IMR-90 (cell line): ENCODE results near the gene TEP1. TPM values are rescaled to one million over a fixed set of nuclear protein-coding genes. Genes with fewer than 3 reads are reported as not detected.

Experiments
- ATAC-seq: fragments of 200-7000 bp; cut with Tn5 transposase; 2 replicates; pipeline ENCODE4 v1.9.1; 2020; ENCODE audit warnings: low read depth, mild to moderate bottlenecking, moderate library complexity
- BruUV-seq: library from RNA; stranded (reverse); fragments of 400-500 nt; replicated peaks from 2 replicates; lab custom pipeline; 2021; lab: Mats Ljungman, UMichigan
- CTCF ChIA-PET: fragments of 300-600 bp; formaldehyde crosslinking; extraction: SDS; loops from one replicate; lab custom pipeline; 2021; ENCODE audit warnings: antibody characterized with exemption; lab: Yijun Ruan, JAX
- POLR2A ChIA-PET: fragments of 300-600 bp; sonication (Branson Sonifier 250); formaldehyde crosslinking; loops from one replicate; lab custom pipeline; 2022; ENCODE audit warnings: antibody characterized with exemption; ENCODE audit not compliant: unreplicated experiment; lab: Charles Lee
- DNase-seq: peaks from one replicate; pipeline ENCODE4 v3.0.0; 2013
- H2AFZ ChIP-seq: replicated peaks from 2 replicates; pipeline ENCODE3; 2013; ENCODE audit warnings: low read length, mild to moderate bottlenecking; ENCODE audit not compliant: poor library complexity
- H2AK5ac ChIP-seq: 2 replicates; pipeline ENCODE4 v1.6.1; 2013; ENCODE audit warnings: low read depth, low read length, inconsistent platforms
- H2AK9ac ChIP-seq: replicated peaks from 2 replicates; pipeline ENCODE3; 2013; ENCODE audit warnings: mild to moderate bottlenecking, low read depth, low read length, moderate library complexity; ENCODE audit not compliant: poor library complexity
- H2BK120ac ChIP-seq: 2 replicates; pipeline ENCODE4 v1.6.1; 2013; ENCODE audit warnings: low read depth, low read length, inconsistent platforms
- H2BK15ac ChIP-seq: 3 replicates; pipeline ENCODE4 v1.6.1; 2013; ENCODE audit warnings: low read depth, low read length, inconsistent platforms
- H2BK20ac ChIP-seq: 2 replicates; pipeline ENCODE4 v1.6.1; 2013; ENCODE audit warnings: low read depth, mild to moderate bottlenecking, inconsistent platforms, low read length, moderate library complexity
- H2BK5ac ChIP-seq: 2 replicates; pipeline ENCODE4 v1.6.1; 2013; ENCODE audit warnings: mild to moderate bottlenecking, low read depth, low read length, inconsistent platforms; ENCODE audit not compliant: poor library complexity, severe bottlenecking
- H3K14ac ChIP-seq: replicated peaks from 2 replicates; pipeline ENCODE4 v1.6.1; 2013; ENCODE audit warnings: low read depth, low read length, inconsistent platforms
- H3K18ac ChIP-seq: 2 replicates; pipeline ENCODE4 v1.6.1; 2013; ENCODE audit warnings: low read depth, low read length, control low read depth
- H3K23ac ChIP-seq: 2 replicates; pipeline ENCODE4 v1.6.1; 2013; ENCODE audit warnings: low read depth, low read length, inconsistent platforms
- H3K27ac ChIP-seq: 2 replicates; pipeline ENCODE4 v1.5.1; 2013; ENCODE audit warnings: mild to moderate bottlenecking, control low read depth, low read length; ENCODE audit not compliant: insufficient read depth
- H3K27me3 ChIP-seq: 2 replicates; pipeline ENCODE4 v1.6.1; 2013; ENCODE audit warnings: low read length; ENCODE audit not compliant: control insufficient read depth, insufficient read depth
- H3K36me3 ChIP-seq: 2 replicates; pipeline ENCODE4 v1.6.1; 2013; ENCODE audit warnings: low read length, mixed read lengths; ENCODE audit not compliant: control insufficient read depth, insufficient read depth
- H3K4ac ChIP-seq: 2 replicates; pipeline ENCODE4 v1.6.1; 2013; ENCODE audit warnings: low read depth, low read length, inconsistent platforms
- H3K4me1 ChIP-seq: 2 replicates; pipeline ENCODE4 v1.6.1; 2013; ENCODE audit warnings: low read length, mixed read lengths; ENCODE audit not compliant: control insufficient read depth, insufficient read depth
- H3K4me2 ChIP-seq: 2 replicates; pipeline ENCODE4 v1.6.1; 2013; ENCODE audit warnings: low read depth, mild to moderate bottlenecking, control low read depth, low read length, moderate library complexity
- H3K4me3 ChIP-seq: 2 replicates; pipeline ENCODE4 v1.5.1; 2013; ENCODE audit warnings: low read depth, mild to moderate bottlenecking, control low read depth, low read length, moderate library complexity; ENCODE audit not compliant: insufficient read depth
- H3K56ac ChIP-seq: 2 replicates; pipeline ENCODE4 v1.6.1; 2013; ENCODE audit warnings: low read length, inconsistent platforms; ENCODE audit not compliant: insufficient read depth; ENCODE audit errors: extremely low read depth
- H3K79me1 ChIP-seq, 2 experiments: 2 replicates each; pipeline ENCODE4 v1.6.1; 2013; ENCODE audit warnings: low read length in 2 of 2, inconsistent platforms in 1 of 2, low read depth in 1 of 2
- H3K9ac ChIP-seq: 2 replicates; pipeline ENCODE4 v1.6.1; 2013; ENCODE audit warnings: low read depth, low read length, control low read depth
- H3K9me1 ChIP-seq: 2 replicates; pipeline ENCODE4 v1.6.1; 2013; ENCODE audit warnings: low read length, inconsistent platforms; ENCODE audit not compliant: insufficient read depth
- H3K9me3 ChIP-seq: 2 replicates; pipeline ENCODE4 v1.6.1; 2013; ENCODE audit warnings: low read length; ENCODE audit not compliant: control insufficient read depth, insufficient read depth
- H4K20me1 ChIP-seq: 2 replicates; pipeline ENCODE4 v1.6.1; 2013; ENCODE audit warnings: low read length, inconsistent platforms; ENCODE audit not compliant: insufficient read depth
- H4K5ac ChIP-seq: 2 replicates; pipeline ENCODE4 v1.6.1; 2013; ENCODE audit warnings: mild to moderate bottlenecking, low read depth, low read length, control low read depth
- H4K8ac ChIP-seq, 2 experiments: 2 replicates each; pipeline ENCODE4 v1.6.1; 2013; ENCODE audit warnings: low read depth in 2 of 2, low read length in 2 of 2, control low read depth in 1 of 2, inconsistent platforms in 1 of 2
- H4K91ac ChIP-seq: 2 replicates; pipeline ENCODE4 v1.6.1; 2013; ENCODE audit warnings: low read depth, low read length, inconsistent platforms; ENCODE audit not compliant: insufficient read depth
- BHLHE40 ChIP-seq: fragments of 150-350 bp; IDR thresholded peaks from 2 replicates; pipeline ENCODE4 v1.6.1; 2016; ENCODE audit warnings: mild to moderate bottlenecking, low read depth, low read length
- MAFK ChIP-seq: IDR thresholded peaks from 2 replicates; pipeline ENCODE4 v1.6.1; 2012; ENCODE audit warnings: low read depth, low read length, improper control_type of control experiment
- MXI1 ChIP-seq: IDR thresholded peaks from 2 replicates; pipeline ENCODE4 v1.6.1; 2012; ENCODE audit warnings: low read depth, mild to moderate bottlenecking, low read length, moderate library complexity, borderline replicate concordance
- NFE2L2 ChIP-seq: fragments of 150-350 bp; IDR thresholded peaks from 2 replicates; pipeline ENCODE4 v1.6.1; 2016; ENCODE audit warnings: low read depth, mild to moderate bottlenecking, low read length
- POLR2A ChIP-seq: IDR thresholded peaks from 2 replicates; pipeline ENCODE4 v1.6.1; 2012; ENCODE audit warnings: mild to moderate bottlenecking, low read depth, low read length
- RAD21 ChIP-seq: IDR thresholded peaks from 2 replicates; pipeline ENCODE4 v1.6.1; 2012; ENCODE audit warnings: low read length, improper control_type of control experiment
- SMC3 ChIP-seq: fragments of 150-350 bp; IDR thresholded peaks from 2 replicates; pipeline ENCODE4 v1.6.1; 2016; ENCODE audit warnings: low read depth, mild to moderate bottlenecking, antibody characterized with exemption, low read length, moderate library complexity
- WGBS, 2 experiments: methylation state at CpG; one replicate each; pipeline versions ENCODE4 v1.1.5 to v1.1.7; 2013; ENCODE audit warnings: missing lambda C conversion rate in 2 of 2; ENCODE audit not compliant: insufficient read length in 1 of 2; ENCODE audit errors: extremely low coverage in 2 of 2; 5-methylcytosine and 5-hydroxymethylcytosine counted together
- dilution Hi-C: fragments of 300-500 bp; cut with HindIII; formaldehyde crosslinking; loops from one replicate; pipeline ENCODE4 v1.14.3; 2018; ENCODE audit warnings: low sequenced_read_pairs; ENCODE audit not compliant: unreplicated experiment
- in situ Hi-C: fragments of 300-500 bp; cut with MboI; formaldehyde crosslinking; loops from 3 replicates; pipeline ENCODE4 v1.14.3; 2019; ENCODE audit warnings: low sequenced_read_pairs, inconsistent platforms, mixed read lengths
- intact Hi-C: fragments of 100-400 bp; cut with micrococcal nuclease; formaldehyde crosslinking; loops from 2 replicates; pipeline ENCODE4 v1.10.0; 2022
- polyA plus RNA-seq, 3 experiments: library from polyadenylated mRNA; depleted of rRNA; stranded (reverse); fragments of >200 nt; gene quantifications; 2 replicates each; pipeline ENCODE4 v1.2.3, GENCODE V29; 2012; ENCODE audit warnings: low replicate concordance in 1 of 3
- total RNA-seq: library from RNA; depleted of rRNA; stranded (reverse); fragments of >200 nt; gene quantifications from 2 replicates; pipeline ENCODE4 v1.2.3, GENCODE V29; 2012

TEP1 gene
- total and polyA plus RNA-seq, 2 of the 4 experiments (the other 2 are of a cell fraction): 10.7 to 12.4 TPM

DNA sequence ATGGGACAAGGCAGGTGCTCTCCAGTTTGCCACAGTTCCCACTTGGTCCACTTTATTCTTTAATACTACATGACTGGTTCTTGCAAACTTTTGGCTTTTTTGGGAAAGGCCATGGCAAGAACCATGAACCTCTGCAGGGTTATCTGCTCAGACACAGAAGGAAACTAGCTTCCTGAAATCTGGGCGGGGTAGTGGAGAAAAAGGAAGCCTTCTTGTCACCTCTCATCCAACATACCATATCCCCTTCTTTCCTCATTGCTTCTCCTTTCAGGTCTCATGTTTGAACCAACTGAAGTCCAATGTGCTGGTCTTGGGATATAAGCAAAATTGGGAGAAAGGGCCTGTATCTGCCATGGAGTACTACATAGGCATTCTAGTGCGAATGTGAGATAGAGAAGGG, 28.2 kb upstream of the TEP1 start:
- H3K9me1 ChIP-seq: no peaks in the 10 kb centered on the region
- no peak overlapping the region for H2AK5ac ChIP-seq
- ChIA-PET POLR2A (interaction anchor here (0.8 kb wide), 1 partner anchor 11 kb away, joined by 4 read pairs; no protein-coding TSS in a partner anchor), CTCF (no interaction called here)
- H2AK9ac ChIP-seq: no peak overlapping the region
- no peak overlapping the region for H3K4ac ChIP-seq
- H3K18ac ChIP-seq: no peak overlapping the region
- dilution Hi-C loops (no loop called here), intact Hi-C loops (loop anchor here (10.0 kb wide), 1 partner anchor 77 kb away; no protein-coding TSS in a partner anchor), in situ Hi-C loops (no loop called here)
- TF ChIP-seq MXI1: no peak
- TF ChIP-seq SMC3: no peak
- no peak for TF ChIP-seq POLR2A
- TF ChIP-seq RAD21: no peak
- TF ChIP-seq NFE2L2: no peak
- TF ChIP-seq BHLHE40: no peak
- no peak for TF ChIP-seq MAFK
- H3K79me1 ChIP-seq: no peaks in the 10 kb centered on the region
- no CpG with 5 or more reads among the region's 2 CpGs for WGBS, 2 experiments
- H3K14ac ChIP-seq: no peak overlapping the region
- no peak overlapping the region for H3K56ac ChIP-seq
- H3K9ac ChIP-seq: no peak overlapping the region
- peaks cover 6% of the 10 kb centered on the region for H3K36me3 ChIP-seq
- no TSS peak for BruUV-seq
- H3K23ac ChIP-seq: no peak overlapping the region
- DNase-seq: no peak
- no peak overlapping the region for H4K91ac ChIP-seq
- no peak overlapping the region for H3K27ac ChIP-seq
- H4K5ac ChIP-seq: no peak overlapping the region
- no peak overlapping the region for H2BK20ac ChIP-seq
- no peak for ATAC-seq
- H3K9me3 ChIP-seq: no peaks in the 10 kb centered on the region
- no peak overlapping the region for H3K4me2 ChIP-seq
- H2BK5ac ChIP-seq: no peak overlapping the region
- H2BK120ac ChIP-seq: no peak overlapping the region
- H3K27me3 ChIP-seq: peaks cover 5% of the 10 kb centered on the region; the same call in 1 of the 2 replicates
- no peak overlapping the region for H2BK15ac ChIP-seq
- H2AFZ ChIP-seq: no peak overlapping the region
- no peak overlapping the region for H3K4me3 ChIP-seq
- no peaks in the 10 kb centered on the region for H3K4me1 ChIP-seq
- H4K8ac ChIP-seq: no peak overlapping the region
- no peaks in the 10 kb centered on the region for H4K20me1 ChIP-seq
